HG03045 (cell line): ENCODE results near the gene NUP153.

ENCODE experiments used
- ATAC-seq: cut with Tn5 transposase; IDR thresholded peaks from one replicate; pipeline ENCODE4 v1.9.1; 2021; ENCODE audit warnings: mild to moderate bottlenecking, moderate library complexity; ENCODE audit not compliant: unreplicated experiment

Gene NUP153

DNA sequence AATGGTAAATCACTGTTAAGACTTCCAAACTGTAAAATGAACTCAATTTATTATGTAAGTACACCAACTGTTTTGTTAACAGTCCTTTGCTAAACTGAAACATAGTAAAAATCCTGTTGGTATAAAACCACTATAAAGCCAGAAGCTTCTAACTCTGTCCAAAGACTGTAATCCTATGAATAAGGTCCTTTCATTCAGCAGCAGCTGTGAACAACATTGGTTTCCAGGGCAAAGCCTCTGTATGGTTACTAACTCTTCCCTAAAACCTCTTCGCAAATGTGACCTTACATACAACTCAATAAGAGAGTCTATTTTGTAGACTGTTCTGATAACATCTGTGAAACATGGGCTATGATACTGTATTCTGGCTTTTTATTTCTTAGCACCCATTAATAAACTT, 40.1 kb downstream of the NUP153 start:
- no peak for ATAC-seq

DNA sequence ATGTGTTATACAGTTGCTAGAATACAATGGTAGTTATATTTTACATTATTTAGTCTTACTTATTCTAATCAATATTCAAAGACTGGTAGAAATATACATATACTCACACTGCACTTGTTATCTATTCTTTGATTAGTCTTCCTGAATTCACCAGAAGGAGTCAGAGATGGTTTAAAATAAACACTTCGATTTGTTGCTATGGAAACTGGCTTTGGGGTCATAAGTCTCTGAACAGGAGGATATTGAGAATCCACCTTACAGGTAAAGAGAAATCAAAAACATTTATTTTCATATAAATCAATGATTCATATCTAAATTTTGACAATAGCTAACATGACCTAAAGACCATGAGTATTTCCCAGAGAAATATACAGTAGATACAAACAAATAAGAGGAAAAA, 41.6 kb downstream of the NUP153 start:
- ATAC-seq = no peak

- ATAC-seq = no peak
Measured at GRCh38 chr6:17663226-17663625, 43.5 kb downstream of the NUP153 start.

DNA sequence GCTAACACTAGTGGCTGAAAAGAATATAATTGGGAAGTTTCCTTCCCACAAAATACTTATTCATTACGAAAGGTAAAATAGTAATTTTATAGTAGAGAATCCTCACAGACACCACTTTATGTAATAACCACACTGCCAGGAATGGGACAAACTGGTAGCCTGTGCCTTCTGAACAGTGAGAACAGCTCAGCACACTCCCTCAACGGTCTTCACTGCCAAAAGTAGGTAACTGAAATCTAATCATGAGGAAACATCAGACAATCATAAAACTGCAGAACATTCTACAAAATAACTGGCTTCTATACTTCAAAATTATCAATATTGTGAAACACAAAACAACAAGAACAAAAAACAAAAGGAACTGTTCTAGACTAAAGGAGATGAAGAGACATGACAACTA, 44.1 kb downstream of the NUP153 start:
- ATAC-seq = no peak

GRCh38 chr6:17656644-17657043, 50.1 kb downstream of the NUP153 start:
- ATAC-seq = no peak

GRCh38 chr6:17656092-17656491, 50.6 kb downstream of the NUP153 start:
- ATAC-seq = no peak

DNA sequence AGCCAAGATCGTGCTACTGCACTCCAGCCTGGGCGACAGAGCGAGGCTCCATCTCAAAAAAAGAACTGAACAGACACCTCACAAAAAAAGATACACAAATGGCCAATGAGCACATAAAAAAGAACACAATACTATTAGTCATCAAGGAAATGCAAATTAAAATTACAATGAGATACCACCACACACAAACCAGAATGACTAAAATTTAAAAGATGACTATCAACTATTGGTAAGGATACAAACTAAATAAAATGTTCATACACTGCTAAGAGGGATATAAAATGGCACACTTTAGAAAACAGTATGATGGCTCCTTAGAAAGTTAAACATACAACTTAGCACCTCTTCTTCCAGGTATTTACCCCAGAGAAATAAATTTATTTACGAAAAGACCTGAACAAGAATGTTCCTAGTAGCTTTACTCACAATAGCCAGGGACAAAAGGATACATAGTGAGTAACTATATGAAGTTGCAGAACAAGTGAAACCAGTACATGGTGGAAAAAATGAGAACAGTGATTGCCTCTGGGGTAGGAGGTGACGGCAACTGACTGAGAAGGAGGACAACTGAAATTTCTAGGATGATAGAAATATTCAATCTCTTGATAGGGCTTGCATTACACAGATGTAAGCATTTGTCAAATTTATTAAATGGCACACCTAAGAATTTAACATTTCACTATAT, 53.4 kb downstream of the NUP153 start:
- no peak for ATAC-seq

DNA sequence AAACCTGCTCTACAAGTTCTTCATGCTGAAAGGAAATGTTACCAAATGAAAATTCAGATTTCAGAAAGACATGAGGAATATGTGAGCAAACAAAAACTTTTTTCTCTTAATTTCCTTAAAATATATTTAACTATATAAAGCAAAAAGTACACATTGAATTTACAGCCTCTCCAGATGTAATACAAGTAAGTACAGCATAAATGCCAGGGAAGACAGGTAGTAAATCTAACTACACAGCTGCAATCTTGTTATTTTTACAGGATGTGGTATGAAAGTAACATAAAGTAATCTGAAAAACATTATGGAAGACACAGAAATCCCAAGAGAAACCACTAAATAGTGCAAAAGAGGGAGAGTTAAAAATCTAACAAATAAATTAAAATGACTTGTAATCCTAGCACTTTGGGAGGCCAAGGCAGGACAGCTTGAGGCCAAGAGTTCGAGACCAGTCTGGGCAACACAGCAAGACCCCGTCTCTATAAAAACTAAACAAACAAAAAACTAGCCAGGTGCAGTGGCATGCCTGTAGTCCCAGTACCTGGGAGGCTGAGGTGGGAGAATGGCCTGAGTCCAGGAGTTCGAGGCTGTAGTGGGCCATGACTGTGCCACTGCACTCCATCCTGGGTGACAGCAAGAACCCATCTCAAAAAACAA, 55.9 kb downstream of the NUP153 start:
- ATAC-seq = no peak

GRCh38 chr6:17648745-17649144, 58.0 kb downstream of the NUP153 start:
- no peak for ATAC-seq

GRCh38 chr6:17640477-17640917, 66.2 kb downstream of the NUP153 start:
- no peak for ATAC-seq

GRCh38 chr6:17638212-17638715, 68.5 kb downstream of the NUP153 start:
- ATAC-seq = no peak

GRCh38 chr6:17635568-17635967, 71.2 kb downstream of the NUP153 start:
- ATAC-seq = no peak

- no peak for ATAC-seq
Measured at GRCh38 chr6:17633465-17634188, 73.1 kb downstream of the NUP153 start.

GRCh38 chr6:17632934-17633333, 73.8 kb downstream of the NUP153 start:
- ATAC-seq = no peak

GRCh38 chr6:17630511-17631073, 76.1 kb downstream of the NUP153 start:
- ATAC-seq = no peak

GRCh38 chr6:17629824-17630510, 76.8 kb downstream of the NUP153 start:
- no peak for ATAC-seq

GRCh38 chr6:17628873-17629272, 77.9 kb downstream of the NUP153 start:
- ATAC-seq = peak; percentile 65

DNA sequence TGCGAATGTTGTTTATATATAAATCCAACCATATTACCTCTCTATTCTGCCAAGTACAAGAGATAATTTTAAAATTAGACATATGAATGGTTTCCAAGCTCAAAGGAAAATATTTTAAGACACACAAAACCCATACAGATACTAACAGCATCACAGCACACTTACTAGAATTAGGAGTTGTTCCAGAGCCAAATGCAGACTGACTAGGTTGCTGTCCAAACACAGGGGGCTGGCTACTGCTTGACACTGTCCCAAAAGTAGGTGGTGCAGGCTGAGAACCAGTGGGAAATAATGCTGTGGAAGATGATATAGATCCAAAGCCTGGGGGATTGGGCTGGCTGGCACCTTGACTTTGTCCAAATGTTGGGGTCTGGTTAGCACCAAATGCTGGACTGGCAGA, 82.3 kb downstream of the NUP153 start:
- ATAC-seq = no peak

DNA sequence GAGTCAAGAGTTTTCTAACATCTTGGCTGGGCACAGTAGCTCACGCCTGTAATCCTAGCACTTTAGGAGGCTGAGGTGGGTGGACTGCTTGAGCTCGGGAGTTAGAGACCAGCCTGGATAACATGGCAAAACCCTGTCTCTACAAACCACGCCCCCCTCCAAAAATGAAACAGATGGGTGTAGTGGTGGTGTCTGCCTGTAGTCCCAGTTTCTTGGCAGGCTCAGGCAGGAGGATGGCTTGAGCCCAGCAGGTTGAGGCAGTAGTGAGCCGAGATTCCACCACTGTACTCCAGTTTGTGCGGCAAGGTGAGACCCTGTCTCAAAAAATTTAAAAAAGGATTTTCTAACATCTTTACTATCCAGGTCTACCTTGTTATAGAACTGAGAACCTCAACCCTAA, 84.6 kb downstream of the NUP153 start:
- ATAC-seq = no peak

DNA sequence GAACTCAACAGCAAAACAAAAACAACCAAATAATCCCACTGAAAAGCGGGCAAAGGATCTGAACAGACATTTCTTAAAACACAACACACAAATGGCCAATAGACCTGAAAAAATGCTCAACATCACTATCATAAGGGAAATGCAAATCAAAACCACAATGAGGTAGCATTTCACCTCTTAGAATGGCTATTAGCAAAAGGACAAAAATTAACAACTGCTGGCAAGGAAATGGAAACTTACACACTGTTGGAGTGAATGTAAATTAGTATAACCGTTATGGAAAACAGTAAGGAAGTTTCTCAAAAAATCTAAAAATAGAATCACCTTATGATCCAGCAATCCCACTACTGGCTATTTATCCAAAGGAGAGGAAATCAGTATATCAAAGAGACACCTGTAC, 85.7 kb downstream of the NUP153 start:
- ATAC-seq = peak; percentile 67

GRCh38 chr6:17615794-17616193, 90.9 kb downstream of the NUP153 start:
- ATAC-seq = no peak
